ENCODE measurements around the gene NFX1.

NFX1 gene

DNA sequence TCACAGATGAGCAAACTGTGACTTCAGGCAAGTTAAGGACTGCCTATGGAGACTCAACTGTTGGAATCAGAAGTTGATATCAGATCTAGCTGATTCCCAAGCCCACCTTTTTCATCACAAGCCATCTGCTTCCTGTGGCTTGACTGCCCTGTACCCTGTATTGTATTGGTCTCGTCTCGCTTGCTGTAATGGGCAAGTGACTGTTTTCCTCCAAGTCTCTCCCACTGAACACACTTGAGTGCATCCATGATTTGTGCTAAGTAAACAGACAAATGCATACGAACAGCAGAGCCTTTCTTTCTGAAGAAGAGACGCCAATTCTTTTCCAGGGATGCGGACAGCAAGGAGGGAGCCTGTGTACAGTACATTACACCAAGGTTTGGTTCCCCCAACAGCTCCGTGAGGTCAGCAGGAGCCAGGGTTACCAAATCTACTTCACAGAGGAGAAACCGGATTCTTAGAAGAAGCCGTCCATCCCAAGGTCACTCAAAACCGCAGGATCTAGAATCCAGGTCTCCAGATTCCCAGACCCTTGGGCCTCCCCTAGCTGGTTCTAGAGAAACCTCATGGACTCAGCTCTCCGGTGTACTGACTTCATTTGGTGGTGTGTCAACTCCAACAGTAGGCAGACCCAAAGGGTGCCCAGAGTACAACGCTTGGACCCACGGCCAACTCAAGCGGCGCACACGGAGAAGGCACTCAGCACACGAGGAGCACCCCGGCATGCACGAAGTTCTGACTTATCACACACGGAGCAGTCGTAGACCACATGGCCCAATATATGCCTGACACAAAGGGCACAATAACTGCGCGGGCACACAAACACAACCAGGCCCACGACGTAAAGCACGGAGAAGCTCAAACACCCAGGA is 26.9 kb upstream of the NFX1 start:
- peak overlapping the region; percentile 99 for H3K4me3 ChIP-seq (ENCODE audit: low read depth, low read length)
- no peaks in the 10 kb centered on the region for H3K27me3 ChIP-seq (replicated peaks)
- in situ Hi-C loops (cut with HindIII; ENCODE audit: low pct_ligation_motif_present, low sequenced_read_pairs): no loop called here
- peak; percentile 7 for DNase-seq
- no peak overlapping the region for H3K27ac ChIP-seq
- peaks cover 45% of the 10 kb centered on the region for H3K36me3 ChIP-seq (replicated peaks)
- TF ChIP-seq, protein P1, sequence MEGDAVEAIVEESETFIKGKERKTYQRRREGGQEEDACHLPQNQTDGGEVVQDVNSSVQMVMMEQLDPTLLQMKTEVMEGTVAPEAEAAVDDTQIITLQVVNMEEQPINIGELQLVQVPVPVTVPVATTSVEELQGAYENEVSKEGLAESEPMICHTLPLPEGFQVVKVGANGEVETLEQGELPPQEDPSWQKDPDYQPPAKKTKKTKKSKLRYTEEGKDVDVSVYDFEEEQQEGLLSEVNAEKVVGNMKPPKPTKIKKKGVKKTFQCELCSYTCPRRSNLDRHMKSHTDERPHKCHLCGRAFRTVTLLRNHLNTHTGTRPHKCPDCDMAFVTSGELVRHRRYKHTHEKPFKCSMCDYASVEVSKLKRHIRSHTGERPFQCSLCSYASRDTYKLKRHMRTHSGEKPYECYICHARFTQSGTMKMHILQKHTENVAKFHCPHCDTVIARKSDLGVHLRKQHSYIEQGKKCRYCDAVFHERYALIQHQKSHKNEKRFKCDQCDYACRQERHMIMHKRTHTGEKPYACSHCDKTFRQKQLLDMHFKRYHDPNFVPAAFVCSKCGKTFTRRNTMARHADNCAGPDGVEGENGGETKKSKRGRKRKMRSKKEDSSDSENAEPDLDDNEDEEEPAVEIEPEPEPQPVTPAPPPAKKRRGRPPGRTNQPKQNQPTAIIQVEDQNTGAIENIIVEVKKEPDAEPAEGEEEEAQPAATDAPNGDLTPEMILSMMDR (IDR thresholded peaks at IDR 0.05; ENCODE audit: low read depth, low read length, missing control alignments): no peak

DNA sequence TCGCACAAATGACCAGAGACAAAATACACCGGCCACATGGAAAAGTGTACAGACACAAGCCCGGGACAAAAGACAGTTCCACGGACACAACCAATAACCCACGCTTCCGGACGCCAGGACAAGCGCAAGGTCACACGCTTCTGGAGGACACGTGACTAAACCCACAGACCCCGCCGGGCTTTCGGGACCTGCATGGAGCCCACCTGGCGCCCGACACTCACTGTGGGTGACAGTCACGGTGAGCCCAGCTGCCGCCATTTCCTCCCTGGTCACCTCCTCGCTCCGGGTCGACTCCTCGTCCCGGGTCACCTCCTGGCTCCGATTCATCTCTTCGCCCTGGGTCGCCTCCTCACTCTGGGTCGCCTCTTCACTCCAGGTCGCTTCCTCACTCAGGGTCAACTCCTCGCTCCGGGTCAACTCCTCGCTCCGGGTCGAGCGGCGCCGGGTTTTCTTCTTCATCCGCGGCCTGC is 26.3 kb upstream of the NFX1 start:
- in situ Hi-C loops (cut with HindIII; ENCODE audit: low pct_ligation_motif_present, low sequenced_read_pairs): no loop called here
- Histone ChIP-seq H3K4me3 (ENCODE audit: low read depth, low read length) (peak overlapping the region; percentile 99), H3K36me3 (replicated peaks) (peaks cover 40% of the 10 kb centered on the region), H3K27me3 (replicated peaks) (no peaks in the 10 kb centered on the region), H3K27ac (peak overlapping the region; percentile 47)
- TF ChIP-seq, protein P1 (IDR thresholded peaks at IDR 0.05; ENCODE audit: low read depth, low read length, missing control alignments): no peak
- no peak for DNase-seq

DNA sequence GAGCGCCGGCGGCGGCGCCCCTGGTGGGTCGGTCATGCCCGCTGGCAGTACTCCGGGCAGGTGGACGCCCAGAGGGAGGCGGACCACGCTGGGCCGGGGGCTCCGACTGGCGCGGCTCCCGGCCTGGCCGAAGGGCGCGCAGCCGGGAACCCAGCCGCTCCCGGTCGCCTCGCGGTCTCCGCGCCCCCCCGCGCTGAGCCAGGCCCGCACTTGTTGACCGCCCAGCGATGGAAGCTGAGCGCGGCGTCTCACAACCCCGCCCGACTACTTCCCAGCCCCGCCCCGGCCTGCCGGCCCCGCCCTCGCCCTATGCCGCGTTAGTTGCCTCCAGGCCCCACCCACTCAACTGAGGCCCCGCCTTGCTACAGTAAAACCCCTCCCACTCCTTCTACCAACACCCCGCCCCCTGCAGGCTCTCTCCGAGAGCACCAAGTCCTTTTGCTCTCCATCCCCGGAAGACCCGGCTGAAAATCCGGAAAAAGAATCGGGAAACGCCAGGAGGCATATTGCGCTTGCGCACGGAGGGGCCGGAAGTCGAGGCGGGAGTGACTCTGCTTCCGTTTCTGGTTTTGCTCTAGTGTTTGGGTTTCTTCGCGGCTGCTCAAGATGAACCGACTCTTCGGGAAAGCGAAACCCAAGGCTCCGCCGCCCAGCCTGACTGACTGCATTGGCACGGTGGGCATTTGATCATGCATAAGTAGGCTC is 25.7 kb upstream of the NFX1 start, which contains the start of the genes BAG1 and CHMP5:
TSS of gene BAG1 (minus strand) at position 236 of the 705 bp plus-strand sequence.
TSS of gene CHMP5 (plus strand) at position 577 of the 705 bp plus-strand sequence. CDS start at position 607, 30 bp downstream.
- peak; percentile 99 for DNase-seq
- Histone ChIP-seq H3K36me3 (replicated peaks) (peaks cover 40% of the 10 kb centered on the region), H3K27ac (peak within 1 kb of the TSS; percentile 67), H3K4me3 (ENCODE audit: low read depth, low read length) (peak within 1 kb of the TSS; percentile 99), H3K27me3 (replicated peaks) (no peaks in the 10 kb centered on the region)
- in situ Hi-C loops (cut with HindIII; ENCODE audit: low pct_ligation_motif_present, low sequenced_read_pairs): no loop called here
- TF ChIP-seq, protein P1 (IDR thresholded peaks at IDR 0.05; ENCODE audit: low read depth, low read length, missing control alignments): peak; percentile 58

DNA sequence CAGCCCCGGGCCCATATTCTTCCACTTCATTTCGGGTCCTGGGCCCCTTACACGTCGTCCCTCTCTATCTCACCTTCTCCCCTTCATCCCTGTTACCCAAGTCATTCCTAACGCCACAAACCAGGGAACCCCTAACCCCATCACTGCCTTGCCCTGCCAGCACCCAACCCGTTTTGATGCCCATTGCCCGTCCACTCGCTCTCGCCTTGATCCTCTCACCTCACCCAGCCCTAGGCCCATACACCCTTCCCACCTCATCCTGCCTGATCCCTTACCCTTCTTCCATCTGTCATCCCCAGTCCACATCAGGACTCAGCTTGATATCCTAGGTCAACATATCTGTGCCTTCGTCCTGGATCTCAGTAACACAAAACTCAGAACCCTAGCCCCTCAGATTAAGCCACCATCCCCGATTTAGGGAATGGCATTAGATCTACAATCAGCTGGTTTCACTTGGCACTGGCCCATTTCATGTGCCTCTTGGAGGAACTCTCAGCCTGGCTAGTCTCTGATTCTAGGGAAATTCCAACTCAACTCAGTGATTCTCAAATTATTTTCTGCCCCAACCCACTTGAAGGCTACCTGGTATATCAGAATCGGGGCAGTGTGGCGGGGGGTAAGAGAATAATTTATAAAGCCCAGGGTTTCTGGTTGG is 25.0 kb upstream of the NFX1 start:
- peaks cover 38% of the 10 kb centered on the region for H3K36me3 ChIP-seq (replicated peaks)
- in situ Hi-C loops (cut with HindIII; ENCODE audit: low pct_ligation_motif_present, low sequenced_read_pairs): no loop called here
- TF ChIP-seq, protein P1 (IDR thresholded peaks at IDR 0.05; ENCODE audit: low read depth, low read length, missing control alignments): no peak
- peak overlapping the region; percentile 67 for H3K27ac ChIP-seq
- no peaks in the 10 kb centered on the region for H3K27me3 ChIP-seq (replicated peaks)
- peak overlapping the region; percentile 90 for H3K4me3 ChIP-seq (ENCODE audit: low read depth, low read length)
- DNase-seq: no peak

DNA sequence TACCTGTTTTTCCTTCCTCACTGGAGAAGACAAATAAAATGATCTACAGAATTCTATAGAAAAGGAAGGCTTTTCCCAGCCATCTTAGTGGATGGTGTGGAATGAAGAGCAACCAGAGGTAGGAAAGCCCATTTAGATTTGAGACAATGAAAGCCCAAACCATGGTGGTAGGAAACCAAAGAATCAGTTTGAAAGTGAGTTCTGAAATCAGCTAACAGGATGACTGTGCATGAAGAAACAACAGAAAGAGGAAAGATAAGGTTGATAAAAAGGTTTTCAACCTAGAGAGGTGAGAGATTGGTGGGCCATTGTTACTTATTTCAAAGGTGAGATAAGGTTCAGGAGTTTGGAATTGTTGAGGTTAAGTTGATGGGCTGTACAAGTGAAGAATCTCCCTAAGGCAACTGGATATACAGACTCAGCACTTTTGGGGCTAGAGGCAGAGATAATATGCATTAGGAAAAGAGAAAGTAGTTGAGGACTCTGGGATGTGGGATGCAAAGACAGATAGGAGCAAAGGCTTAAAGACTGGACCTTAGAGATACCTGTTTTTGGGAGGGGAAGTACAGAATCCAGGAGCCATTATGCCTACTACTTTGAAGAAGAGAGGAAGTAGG is 23.1 kb upstream of the NFX1 start:
- in situ Hi-C loops (cut with HindIII; ENCODE audit: low pct_ligation_motif_present, low sequenced_read_pairs): no loop called here
- no peaks in the 10 kb centered on the region for H3K27me3 ChIP-seq (replicated peaks)
- H3K36me3 ChIP-seq (replicated peaks): peaks cover 41% of the 10 kb centered on the region
- TF ChIP-seq, protein P1 (IDR thresholded peaks at IDR 0.05; ENCODE audit: low read depth, low read length, missing control alignments): no peak
- no peak overlapping the region for H3K27ac ChIP-seq
- no peak for DNase-seq
- no peak overlapping the region for H3K4me3 ChIP-seq (ENCODE audit: low read depth, low read length)

Data from brain microvascular endothelial cell (primary cell).